Mucosa of rectum (tissue), 2 donors: ENCODE data around the gene SLAMF7.

Source experiments
- H3K27ac ChIP-seq, 2 donors: one replicate each; pipeline ENCODE4 v1.7.0; 2013; ENCODE audit warnings: inconsistent platforms in 2 of 2, low read depth in 2 of 2, low read length in 2 of 2
- H3K27me3 ChIP-seq, 2 donors: one replicate each; pipeline ENCODE4 v1.7.0; 2013; ENCODE audit warnings: low read length in 2 of 2; ENCODE audit not compliant: control insufficient read depth in 2 of 2, insufficient read depth in 2 of 2
- H3K36me3 ChIP-seq, 2 donors: one replicate each; pipeline ENCODE4 v1.7.0; 2013; ENCODE audit warnings: low read length in 2 of 2; ENCODE audit not compliant: control insufficient read depth in 2 of 2, insufficient read depth in 2 of 2
- H3K4me1 ChIP-seq, 2 donors: one replicate each; pipeline ENCODE4 v1.7.0; 2013; ENCODE audit warnings: low read length in 2 of 2, mild to moderate bottlenecking in 1 of 2; ENCODE audit not compliant: control insufficient read depth in 2 of 2, insufficient read depth in 2 of 2
- H3K4me3 ChIP-seq, 2 donors: one replicate each; pipeline ENCODE4 v1.7.0; 2013; ENCODE audit warnings: low read length in 2 of 2
- H3K9ac ChIP-seq, 2 donors: one replicate each; pipeline ENCODE4 v1.7.0; 2013; ENCODE audit warnings: low read length in 2 of 2, low read depth in 1 of 2, mild to moderate bottlenecking in 1 of 2
- H3K9me3 ChIP-seq, 2 donors: one replicate each; pipeline ENCODE4 v1.7.0; 2013; ENCODE audit warnings: low read length in 2 of 2; ENCODE audit not compliant: control insufficient read depth in 2 of 2
- donor health status: healthy.
- donor health status: Normal muscosa, but diverticular disease.

SLAMF7 gene

DNA sequence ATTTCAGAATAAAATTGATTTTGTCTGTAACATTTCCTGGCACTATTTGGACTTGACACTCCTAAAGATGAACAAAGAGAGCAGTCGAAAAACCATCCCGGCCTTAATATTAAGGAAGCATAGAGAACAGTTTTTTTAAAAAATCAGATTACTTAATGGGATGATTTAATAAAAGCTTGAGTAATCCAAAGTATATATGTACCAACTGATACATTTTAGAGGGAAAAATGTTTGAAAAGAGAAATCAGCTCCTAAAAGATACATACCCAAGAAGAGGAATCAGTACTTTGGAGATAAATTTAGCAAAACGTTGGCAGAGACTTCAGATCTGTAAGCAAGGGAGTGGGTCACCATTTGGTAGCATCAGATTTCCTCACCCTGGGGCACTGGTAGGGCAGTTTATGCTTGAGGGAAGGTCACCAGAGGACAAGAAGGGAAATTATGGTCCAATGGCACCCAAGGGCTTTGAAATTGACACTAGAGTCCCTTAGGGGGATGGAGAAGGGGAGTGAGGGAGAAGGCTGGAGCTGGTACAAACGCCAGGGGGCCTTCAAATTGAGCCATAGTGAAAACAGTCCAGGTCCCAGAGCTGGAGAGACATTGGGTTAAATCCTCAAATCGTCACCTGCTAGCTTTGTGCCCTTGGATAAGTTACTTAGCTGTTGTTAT, 5.9 kb downstream of the SLAMF7 start:
- Histone ChIP-seq H3K4me3 (no peak overlapping the region), H3K9me3 (no peaks in the 10 kb centered on the region), H3K27ac (no peak overlapping the region), H3K36me3 (no peaks in the 10 kb centered on the region), H3K9ac (no peak overlapping the region), H3K4me1 (no peaks in the 10 kb centered on the region), H3K27me3 (no peaks in the 10 kb centered on the region)

DNA sequence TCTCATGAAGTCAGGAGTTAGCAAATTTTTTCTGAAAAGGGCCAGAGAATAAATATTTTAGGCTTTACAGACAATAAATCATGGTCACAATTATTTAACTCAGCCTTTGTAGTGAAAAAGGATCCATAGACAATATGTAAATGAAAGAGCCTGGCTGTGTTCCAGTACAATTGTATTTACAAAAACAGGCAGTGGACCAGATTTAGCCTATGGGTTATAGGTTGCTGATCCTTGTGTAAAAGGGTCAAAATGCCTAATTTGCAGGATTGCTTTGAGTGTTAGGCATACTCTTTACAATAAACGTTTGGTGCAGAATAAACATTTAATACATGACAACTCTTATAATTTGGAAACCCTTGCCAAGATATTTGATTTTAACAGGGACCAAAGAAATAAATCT, 6.5 kb downstream of the SLAMF7 start:
- no peak overlapping the region for H3K4me3 ChIP-seq
- H3K36me3 ChIP-seq = no peaks in the 10 kb centered on the region
- H3K27me3 ChIP-seq = no peaks in the 10 kb centered on the region
- no peaks in the 10 kb centered on the region for H3K9me3 ChIP-seq
- H3K4me1 ChIP-seq = no peaks in the 10 kb centered on the region
- H3K27ac ChIP-seq = no peak overlapping the region
- H3K9ac ChIP-seq = no peak overlapping the region

DNA sequence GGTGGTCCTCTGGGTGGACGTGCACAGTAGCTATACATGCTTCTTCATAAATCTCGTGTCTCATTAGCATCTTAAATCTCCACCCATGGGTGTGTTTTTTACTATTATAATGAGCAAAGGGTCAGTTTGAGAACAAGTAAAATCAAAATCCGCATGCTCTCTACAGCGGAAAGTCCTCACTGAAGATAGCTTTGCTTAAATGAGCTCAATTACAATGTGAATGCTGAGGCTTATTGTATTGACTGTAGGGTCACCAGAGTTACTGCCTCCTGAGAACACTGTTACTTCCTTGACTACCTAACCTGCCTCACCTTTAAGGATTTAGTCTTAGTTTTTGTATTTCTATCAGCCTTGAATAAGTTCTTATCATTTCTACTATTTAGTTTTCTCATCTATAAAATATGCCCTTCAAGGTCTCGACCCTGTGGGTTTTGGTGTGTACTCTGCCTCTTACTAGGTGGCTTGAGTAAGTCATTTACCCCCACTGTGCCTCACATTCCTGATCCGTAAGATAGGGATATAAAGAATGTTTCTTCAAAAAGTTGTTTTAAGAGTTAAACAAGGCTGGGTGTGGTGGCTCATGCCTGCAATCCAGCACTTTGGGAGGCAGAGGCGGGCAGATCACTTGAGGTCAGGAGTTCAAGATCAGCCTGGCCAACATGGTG, 7.9 kb downstream of the SLAMF7 start:
- no peaks in the 10 kb centered on the region for H3K9me3 ChIP-seq
- H3K27ac ChIP-seq = no peak overlapping the region
- no peaks in the 10 kb centered on the region for H3K27me3 ChIP-seq
- no peak overlapping the region for H3K4me3 ChIP-seq
- H3K36me3 ChIP-seq = no peaks in the 10 kb centered on the region
- H3K9ac ChIP-seq = no peak overlapping the region
- H3K4me1 ChIP-seq = no peaks in the 10 kb centered on the region

DNA sequence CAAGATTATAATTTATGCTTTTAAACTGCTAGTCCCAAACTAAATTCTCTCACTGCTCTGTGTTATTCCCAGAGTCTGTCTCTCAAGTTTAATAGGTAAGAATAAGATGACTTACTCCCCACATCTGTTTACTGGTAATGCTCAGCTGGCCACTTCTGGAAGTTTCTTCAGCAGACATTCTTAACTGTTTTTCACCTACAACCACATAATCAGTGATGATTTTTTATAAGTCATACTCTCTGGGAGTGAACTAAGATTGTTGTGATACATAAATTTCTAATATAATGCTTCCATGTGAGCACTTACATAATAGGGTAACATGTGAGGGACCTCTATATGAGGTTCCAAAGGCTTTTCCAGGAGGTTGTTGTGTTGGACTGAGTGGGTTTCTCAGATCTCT, 8.7 kb downstream of the SLAMF7 start:
- Histone ChIP-seq H3K27me3 (no peaks in the 10 kb centered on the region), H3K9ac (no peak overlapping the region), H3K36me3 (no peaks in the 10 kb centered on the region), H3K4me1 (no peaks in the 10 kb centered on the region), H3K9me3 (no peaks in the 10 kb centered on the region), H3K4me3 (no peak overlapping the region), H3K27ac (no peak overlapping the region)

DNA sequence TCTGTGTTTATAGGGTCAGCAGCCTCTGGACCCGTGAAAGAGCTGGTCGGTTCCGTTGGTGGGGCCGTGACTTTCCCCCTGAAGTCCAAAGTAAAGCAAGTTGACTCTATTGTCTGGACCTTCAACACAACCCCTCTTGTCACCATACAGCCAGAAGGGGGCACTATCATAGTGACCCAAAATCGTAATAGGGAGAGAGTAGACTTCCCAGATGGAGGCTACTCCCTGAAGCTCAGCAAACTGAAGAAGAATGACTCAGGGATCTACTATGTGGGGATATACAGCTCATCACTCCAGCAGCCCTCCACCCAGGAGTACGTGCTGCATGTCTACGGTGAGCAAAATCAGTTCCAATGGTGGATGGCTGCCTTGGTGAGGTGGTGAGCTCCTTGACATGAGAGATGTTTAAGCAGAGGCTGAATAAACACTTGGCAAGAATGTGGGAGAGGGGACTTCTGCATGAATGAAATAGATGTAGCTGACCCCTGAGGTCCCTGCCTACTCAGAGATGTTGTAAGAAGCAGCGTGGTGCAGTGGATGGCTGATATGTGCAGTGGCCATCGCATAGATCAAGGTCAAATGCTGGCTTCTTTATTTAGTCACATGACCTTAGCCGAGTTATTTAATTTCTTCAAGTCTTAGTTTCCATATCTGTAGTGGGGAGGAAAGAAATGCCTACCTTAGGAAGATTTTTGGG, 9.3 kb downstream of the SLAMF7 start:
- H3K4me3 ChIP-seq = no peak overlapping the region
- H3K27ac ChIP-seq = no peak overlapping the region
- no peaks in the 10 kb centered on the region for H3K36me3 ChIP-seq
- H3K4me1 ChIP-seq = no peaks in the 10 kb centered on the region
- no peaks in the 10 kb centered on the region for H3K27me3 ChIP-seq
- no peaks in the 10 kb centered on the region for H3K9me3 ChIP-seq
- H3K9ac ChIP-seq = no peak overlapping the region

DNA sequence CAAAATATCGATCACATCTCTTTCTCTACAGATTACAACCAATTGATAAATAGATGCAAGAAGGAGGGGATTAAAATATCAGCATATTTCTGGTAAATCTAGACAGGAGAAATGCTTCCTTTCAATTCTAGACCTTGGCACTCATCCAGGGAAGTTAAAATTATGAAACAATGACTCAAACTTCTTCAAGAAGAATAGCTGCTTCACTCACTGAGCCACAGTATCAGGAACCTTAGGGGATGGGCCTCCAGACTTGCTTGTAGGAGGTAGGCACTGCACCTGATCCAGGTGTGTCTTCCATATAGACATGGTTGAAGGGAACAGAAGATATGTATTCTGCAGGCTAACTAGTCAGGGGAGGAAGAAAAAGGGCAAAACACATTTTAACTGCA, 9.8 kb downstream of the SLAMF7 start:
- Histone ChIP-seq H3K27me3 (no peaks in the 10 kb centered on the region), H3K9me3 (no peaks in the 10 kb centered on the region), H3K9ac (no peak overlapping the region), H3K27ac (no peak overlapping the region), H3K4me1 (no peaks in the 10 kb centered on the region), H3K36me3 (no peaks in the 10 kb centered on the region), H3K4me3 (no peak overlapping the region)

DNA sequence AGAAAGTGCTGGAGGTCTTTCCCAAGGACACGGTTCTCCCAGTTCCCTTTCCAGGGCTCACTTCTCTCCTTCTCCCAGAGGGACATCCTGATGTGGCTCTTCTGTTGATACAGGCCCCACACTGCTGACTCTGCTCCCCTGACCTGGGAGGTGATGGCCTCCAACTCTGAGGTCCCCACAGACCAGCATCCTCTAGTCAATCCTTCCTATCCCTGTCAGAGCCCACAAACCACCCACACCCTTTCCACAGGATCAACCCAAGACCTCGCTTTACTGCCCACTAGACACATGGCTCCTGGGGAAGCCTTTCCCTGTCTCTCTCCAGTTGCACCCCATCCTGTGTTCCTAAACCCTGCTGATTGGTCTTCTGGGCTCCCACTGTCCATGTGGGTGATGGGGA, 11.6 kb downstream of the SLAMF7 start:
- Histone ChIP-seq H3K4me3 (no peak overlapping the region), H3K9ac (no peak overlapping the region), H3K27ac (no peak overlapping the region), H3K36me3 (no peaks in the 10 kb centered on the region), H3K9me3 (no peaks in the 10 kb centered on the region), H3K4me1 (no peaks in the 10 kb centered on the region), H3K27me3 (no peaks in the 10 kb centered on the region)

DNA sequence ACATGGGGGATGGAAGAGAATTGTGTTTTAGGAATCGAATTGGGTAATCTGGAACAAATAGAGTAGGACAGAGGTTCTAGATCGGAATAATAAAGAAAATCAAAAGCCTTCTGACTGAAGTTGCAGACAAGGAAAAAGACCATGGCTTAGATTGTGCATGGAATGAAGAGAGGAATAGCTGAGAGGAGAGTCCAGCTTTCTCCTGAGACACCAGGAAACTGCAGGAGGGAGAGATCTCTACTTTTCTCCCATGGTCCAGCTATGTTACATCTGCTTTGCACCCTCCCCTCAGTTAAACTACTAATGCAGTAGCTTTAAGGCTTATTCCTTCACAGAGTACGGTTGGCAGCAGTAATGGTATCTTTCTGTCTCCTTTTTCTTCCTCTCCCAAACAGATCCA, 13.4 kb downstream of the SLAMF7 start:
- H3K27ac ChIP-seq = no peak overlapping the region
- no peak overlapping the region for H3K9ac ChIP-seq
- no peaks in the 10 kb centered on the region for H3K4me1 ChIP-seq
- H3K27me3 ChIP-seq = no peaks in the 10 kb centered on the region
- no peaks in the 10 kb centered on the region for H3K36me3 ChIP-seq
- H3K9me3 ChIP-seq = no peaks in the 10 kb centered on the region
- H3K4me3 ChIP-seq = no peak overlapping the region

DNA sequence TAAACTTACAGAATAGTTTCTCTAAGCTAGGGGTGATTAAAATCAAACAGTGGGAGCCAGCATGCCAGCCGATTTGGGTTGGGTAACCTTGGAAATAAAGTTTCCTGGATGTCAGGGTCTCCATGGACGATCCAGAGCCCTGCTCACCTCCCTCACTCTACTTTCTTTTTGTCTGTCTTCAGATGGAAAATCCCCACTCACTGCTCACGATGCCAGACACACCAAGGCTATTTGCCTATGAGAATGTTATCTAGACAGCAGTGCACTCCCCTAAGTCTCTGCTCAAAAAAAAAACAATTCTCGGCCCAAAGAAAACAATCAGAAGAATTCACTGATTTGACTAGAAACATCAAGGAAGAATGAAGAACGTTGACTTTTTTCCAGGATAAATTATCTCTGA, 13.9 kb downstream of the SLAMF7 start:
- Histone ChIP-seq H3K9ac (no peak overlapping the region), H3K27me3 (no peaks in the 10 kb centered on the region), H3K4me1 (no peaks in the 10 kb centered on the region), H3K4me3 (no peak overlapping the region), H3K9me3 (no peaks in the 10 kb centered on the region), H3K27ac (no peak overlapping the region), H3K36me3 (no peaks in the 10 kb centered on the region)

DNA sequence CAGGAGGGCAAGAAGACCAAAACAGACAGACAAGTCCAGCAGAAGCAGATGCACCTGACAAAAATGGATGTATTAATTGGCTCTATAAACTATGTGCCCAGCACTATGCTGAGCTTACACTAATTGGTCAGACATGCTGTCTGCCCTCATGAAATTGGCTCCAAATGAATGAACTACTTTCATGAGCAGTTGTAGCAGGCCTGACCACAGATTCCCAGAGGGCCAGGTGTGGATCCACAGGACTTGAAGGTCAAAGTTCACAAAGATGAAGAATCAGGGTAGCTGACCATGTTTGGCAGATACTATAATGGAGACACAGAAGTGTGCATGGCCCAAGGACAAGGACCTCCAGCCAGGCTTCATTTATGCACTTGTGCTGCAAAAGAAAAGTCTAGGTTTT, 14.5 kb downstream of the SLAMF7 start:
- Histone ChIP-seq H3K27ac (no peak overlapping the region), H3K9me3 (no peaks in the 10 kb centered on the region)

More for the DNA sequence above, 14.5 kb downstream of the SLAMF7 start:
- no peaks in the 10 kb centered on the region for H3K36me3 ChIP-seq
- H3K27me3 ChIP-seq = no peaks in the 10 kb centered on the region
- no peaks in the 10 kb centered on the region for H3K4me1 ChIP-seq
- H3K4me3 ChIP-seq = no peak overlapping the region
- H3K9ac ChIP-seq = no peak overlapping the region
